ENCODE results near the gene ANKRD55. TPM values are rescaled to one million over a fixed set of nuclear protein-coding genes. Genes with fewer than 3 reads are reported as not detected.

Gene ANKRD55
- total RNA-seq, 4 donors from 2014 or later, result not detected

DNA sequence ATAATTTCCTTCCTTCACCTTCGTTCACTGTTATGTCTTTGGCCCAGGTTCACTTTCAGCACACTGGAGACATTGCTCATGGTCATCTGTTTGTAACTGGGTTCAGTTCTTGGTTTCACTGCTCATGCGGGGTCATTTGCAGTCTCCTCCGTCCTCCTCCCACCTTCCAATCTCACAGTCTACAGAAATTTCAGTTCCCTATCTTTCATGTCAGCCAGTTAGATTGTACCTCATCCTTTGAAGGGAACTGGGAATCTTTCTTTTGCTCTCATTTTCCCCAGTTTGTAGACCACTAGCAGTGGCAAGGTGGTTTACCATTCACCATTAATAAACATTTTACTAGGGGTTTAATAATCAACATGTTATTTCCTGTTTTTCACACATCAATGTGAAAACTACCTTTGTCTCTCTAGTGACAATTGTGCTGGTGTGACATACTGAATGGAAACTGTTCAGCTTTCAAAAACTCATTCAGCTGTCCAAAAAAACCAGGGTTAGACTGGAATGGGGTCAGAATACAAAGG, 137.5 kb downstream of the ANKRD55 start:
- no peak for TF ChIP-seq CTCF (IDR thresholded peaks at IDR 0.05; ENCODE audit: low read depth)

DNA sequence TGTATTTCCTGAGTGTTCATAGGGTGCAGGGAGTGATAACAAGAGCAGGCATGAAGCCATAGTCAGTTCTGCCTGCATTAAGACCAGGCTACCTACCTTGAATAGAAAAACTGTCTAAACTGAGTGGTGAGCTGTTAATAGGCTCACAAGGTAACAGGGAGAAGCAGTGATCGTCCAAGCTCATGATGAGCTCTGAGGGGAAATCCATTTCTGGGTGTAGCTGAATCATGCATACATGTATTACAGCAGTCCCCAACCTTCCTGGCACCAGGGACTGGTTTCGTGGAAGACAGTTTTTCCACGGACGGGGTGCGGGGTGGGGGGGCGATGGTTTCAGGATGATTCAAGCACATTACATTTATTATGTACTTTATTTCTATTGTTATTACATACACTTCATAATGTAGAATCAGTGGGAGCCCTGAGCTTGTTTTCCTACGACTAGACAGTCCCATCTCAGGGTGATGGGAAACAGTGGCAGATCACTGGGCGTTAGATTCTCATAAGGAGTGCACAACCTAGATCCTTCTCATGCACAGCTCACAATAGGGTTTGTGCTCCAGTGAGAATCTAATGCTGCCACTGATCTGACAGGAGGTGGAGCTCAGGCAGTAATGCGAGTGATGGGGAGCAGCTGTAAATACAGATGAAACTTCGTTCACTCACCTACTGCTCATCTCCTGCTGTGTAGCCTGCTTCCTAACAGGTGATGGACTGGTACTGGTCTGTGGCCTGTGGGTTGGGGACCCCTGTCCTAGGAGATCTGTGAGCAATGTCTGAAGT, 138.4 kb downstream of the ANKRD55 start:
- no peak for TF ChIP-seq CTCF (IDR thresholded peaks at IDR 0.05; ENCODE audit: low read depth)

- no peak for TF ChIP-seq CTCF (IDR thresholded peaks at IDR 0.05; ENCODE audit: low read depth)
These were observed 139.2 kb downstream of the ANKRD55 start for GRCh38 chr5:56093970-56094369.

- TF ChIP-seq CTCF (IDR thresholded peaks at IDR 0.05; ENCODE audit: low read depth), result no peak
These were observed 141.0 kb downstream of the ANKRD55 start for GRCh38 chr5:56092115-56092514.

DNA sequence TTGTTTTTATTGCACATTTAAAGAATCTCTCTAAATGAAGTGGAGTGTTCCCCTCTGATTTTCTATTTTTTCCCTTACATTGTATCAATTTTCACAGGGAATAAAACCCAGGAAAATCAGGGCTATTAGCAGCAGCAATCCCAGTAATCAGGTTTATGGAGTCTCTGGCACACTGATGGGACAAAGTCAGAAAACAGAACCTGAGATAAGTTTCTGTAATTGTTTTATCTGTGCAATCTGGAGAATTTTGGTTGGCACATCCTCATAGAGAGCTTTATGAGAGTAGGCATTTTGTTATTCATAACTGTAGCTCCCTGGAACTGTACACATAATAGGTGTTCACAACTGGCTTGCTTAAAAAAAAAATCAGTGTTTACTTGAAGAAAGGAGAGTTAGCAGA, 141.5 kb downstream of the ANKRD55 start:
- TF ChIP-seq CTCF (IDR thresholded peaks at IDR 0.05; ENCODE audit: low read depth), result no peak

DNA sequence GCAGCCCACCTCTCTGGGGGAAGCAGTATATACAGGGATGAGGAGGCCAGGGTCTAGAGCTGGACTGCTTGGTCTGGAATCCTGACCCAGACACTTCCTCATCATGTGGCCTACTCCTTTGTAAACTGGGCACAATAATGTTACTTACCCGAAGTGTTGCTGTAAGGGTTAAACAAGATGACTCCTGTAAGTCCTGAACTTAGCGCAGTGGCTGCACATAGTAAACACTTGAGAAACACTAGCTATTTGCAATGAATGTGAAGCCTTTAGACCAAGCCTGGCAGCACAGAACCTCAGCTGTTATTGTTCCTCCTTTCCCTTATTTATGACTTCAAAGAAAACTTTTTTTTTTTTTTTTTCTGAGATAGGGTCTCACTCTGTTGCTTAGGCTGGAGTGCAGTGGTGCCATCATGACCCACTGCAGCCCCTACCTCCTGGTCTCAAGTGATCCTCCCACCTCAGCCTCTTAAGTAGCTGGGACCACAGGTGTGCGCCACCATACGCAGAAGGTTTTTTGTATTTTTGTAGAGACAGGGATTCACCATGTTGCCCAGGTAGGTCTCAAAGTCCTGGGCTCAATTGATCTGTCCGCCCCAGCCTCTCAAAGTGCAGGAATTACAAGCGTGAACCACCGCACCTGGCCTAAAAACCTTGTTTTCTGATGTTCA, 142.2 kb downstream of the ANKRD55 start:
- no peak for TF ChIP-seq CTCF (IDR thresholded peaks at IDR 0.05; ENCODE audit: low read depth)

Data from subcutaneous adipose tissue (tissue), 4 donors.